Chondrocyte (in vitro differentiated cells): ENCODE measurements around the gene FANCE. TPM values are rescaled to one million over a fixed set of nuclear protein-coding genes. Genes with fewer than 3 reads are reported as not detected.

Source experiments
- DNase-seq: peaks from one replicate; pipeline ENCODE4 v3.0.0; 2021; ENCODE audit warnings: mixed read lengths, low spot score
- H3K27ac Mint-ChIP-seq: one replicate; pipeline ENCODE4 v1.8.0; 2021; ENCODE audit warnings: mild to moderate bottlenecking, moderate library complexity, mixed read lengths; ENCODE audit not compliant: unreplicated experiment
- H3K27me3 Mint-ChIP-seq: 2 replicates; pipeline ENCODE4 v1.8.0; 2021; ENCODE audit warnings: low read depth, mixed read lengths
- H3K36me3 Mint-ChIP-seq: 2 replicates; pipeline ENCODE4 v1.8.0; 2021; ENCODE audit warnings: low read depth, mixed read lengths
- H3K4me1 Mint-ChIP-seq: 2 replicates; pipeline ENCODE4 v1.8.0; 2021; ENCODE audit warnings: low read depth, mild to moderate bottlenecking, mixed read lengths
- H3K4me3 Mint-ChIP-seq: one replicate; pipeline ENCODE4 v1.8.0; 2021; ENCODE audit warnings: mild to moderate bottlenecking, moderate library complexity, mixed read lengths; ENCODE audit not compliant: unreplicated experiment
- H3K9me3 Mint-ChIP-seq: 2 replicates; pipeline ENCODE4 v1.8.0; 2021; ENCODE audit warnings: low read depth, mixed read lengths
- CTCF ChIP-seq: fragments of 200-600 bp; sonication (generic); IDR thresholded peaks from 2 replicates; pipeline ENCODE4 v1.5.0; 2021; ENCODE audit warnings: antibody characterized with exemption, mild to moderate bottlenecking, moderate library complexity
- total RNA-seq: library from RNA; stranded (reverse); gene quantifications from 3 replicates; pipeline ENCODE4 v1.2.1, GENCODE V29; 2021

Gene FANCE
- total RNA-seq, 1 donor from 2014 or later: 6.8 TPM

DNA sequence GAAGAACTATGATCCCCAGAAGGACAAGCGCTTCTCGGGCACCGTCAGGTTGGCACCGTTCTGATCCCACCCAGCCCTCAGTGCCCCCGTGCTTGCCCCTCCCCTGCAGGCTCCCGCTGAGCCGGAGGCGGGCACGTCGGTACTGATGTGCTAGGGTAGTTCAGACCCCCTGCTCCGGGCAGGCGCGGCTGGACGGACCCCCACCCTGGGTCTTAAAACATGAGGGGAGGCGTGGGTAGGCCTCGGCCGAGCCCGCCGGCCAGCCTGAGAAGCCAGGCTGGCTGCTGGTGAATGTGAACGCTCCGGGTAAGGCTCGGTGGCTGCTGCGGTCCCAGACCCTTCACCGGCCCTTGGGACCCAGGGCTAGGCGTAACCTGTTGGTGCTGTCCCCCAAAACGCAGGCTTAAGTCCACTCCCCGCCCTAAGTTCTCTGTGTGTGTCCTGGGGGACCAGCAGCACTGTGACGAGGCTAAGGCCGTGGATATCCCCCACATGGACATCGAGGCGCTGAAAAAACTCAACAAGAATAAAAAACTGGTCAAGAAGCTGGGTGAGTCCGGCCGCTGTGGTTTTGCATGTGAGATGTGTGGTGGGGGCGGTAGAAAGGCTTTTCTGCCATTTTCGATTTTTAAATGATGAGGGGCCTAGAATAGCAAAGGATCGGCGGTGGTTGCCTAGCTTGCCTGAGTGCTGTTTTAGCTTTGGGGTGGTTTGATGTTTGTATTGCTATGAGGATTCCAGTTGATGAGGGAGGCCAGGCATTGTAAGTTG, 17.0 kb downstream of the FANCE start:
- TF ChIP-seq CTCF: no peak
- Mint-ChIP-seq H3K36me3 (peaks cover 19% of the 10 kb centered on the region), H3K27ac (peak overlapping the region; percentile 99)

GRCh38 chr6:35469751-35470662, 17.9 kb downstream of the FANCE start:
- Mint-ChIP-seq H3K27ac (peak overlapping the region; percentile 99), H3K36me3 (peaks cover 22% of the 10 kb centered on the region), H3K4me1 (peaks cover 41% of the 10 kb centered on the region), H3K4me3 (peak overlapping the region; percentile 97), H3K27me3 (no peaks in the 10 kb centered on the region), H3K9me3 (no peaks in the 10 kb centered on the region)
- DNase-seq: no peak
- TF ChIP-seq CTCF: no peak

More for the DNA sequence above, 17.0 kb downstream of the FANCE start:
- Mint-ChIP-seq H3K4me3 (peak overlapping the region; percentile 97), H3K9me3 (no peaks in the 10 kb centered on the region), H3K27me3 (no peaks in the 10 kb centered on the region), H3K4me1 (peaks cover 41% of the 10 kb centered on the region)
- DNase-seq: no peak

GRCh38 chr6:35470663-35471120, 18.6 kb downstream of the FANCE start:
- H3K27ac Mint-ChIP-seq: peak overlapping the region; percentile 99
- peaks cover 23% of the 10 kb centered on the region for H3K36me3 Mint-ChIP-seq
- DNase-seq: no peak
- H3K9me3 Mint-ChIP-seq: no peaks in the 10 kb centered on the region
- no peak for TF ChIP-seq CTCF
- H3K27me3 Mint-ChIP-seq: no peaks in the 10 kb centered on the region
- peaks cover 41% of the 10 kb centered on the region for H3K4me1 Mint-ChIP-seq
- peak overlapping the region; percentile 97 for H3K4me3 Mint-ChIP-seq

- Mint-ChIP-seq H3K36me3 (peaks cover 24% of the 10 kb centered on the region), H3K4me1 (peaks cover 41% of the 10 kb centered on the region), H3K4me3 (no peak overlapping the region), H3K27me3 (no peaks in the 10 kb centered on the region), H3K27ac (peak overlapping the region; percentile 83), H3K9me3 (no peaks in the 10 kb centered on the region)
- TF ChIP-seq CTCF: no peak
- DNase-seq: no peak
These were observed 19.8 kb downstream of the FANCE start for GRCh38 chr6:35471836-35472345.
